IMR-90 (cell line): ENCODE results near the gene RNF113A. TPM values are rescaled to one million over a fixed set of nuclear protein-coding genes. Genes with fewer than 3 reads are reported as not detected.

Experiments
- ATAC-seq: fragments of 200-7000 bp; cut with Tn5 transposase; 2 replicates; pipeline ENCODE4 v1.9.1; 2020; ENCODE audit warnings: low read depth, mild to moderate bottlenecking, moderate library complexity
- BruUV-seq: library from RNA; stranded (reverse); fragments of 400-500 nt; replicated peaks from 2 replicates; lab custom pipeline; 2021; lab: Mats Ljungman, UMichigan
- CTCF ChIA-PET: fragments of 300-600 bp; formaldehyde crosslinking; extraction: SDS; loops from one replicate; lab custom pipeline; 2021; ENCODE audit warnings: antibody characterized with exemption; lab: Yijun Ruan, JAX
- POLR2A ChIA-PET: fragments of 300-600 bp; sonication (Branson Sonifier 250); formaldehyde crosslinking; loops from one replicate; lab custom pipeline; 2022; ENCODE audit warnings: antibody characterized with exemption; ENCODE audit not compliant: unreplicated experiment; lab: Charles Lee
- DNase-seq: peaks from one replicate; pipeline ENCODE4 v3.0.0; 2013
- H2AFZ ChIP-seq: replicated peaks from 2 replicates; pipeline ENCODE3; 2013; ENCODE audit warnings: low read length, mild to moderate bottlenecking; ENCODE audit not compliant: poor library complexity
- H2AK5ac ChIP-seq: 2 replicates; pipeline ENCODE4 v1.6.1; 2013; ENCODE audit warnings: low read depth, low read length, inconsistent platforms
- H2AK9ac ChIP-seq: replicated peaks from 2 replicates; pipeline ENCODE3; 2013; ENCODE audit warnings: mild to moderate bottlenecking, low read depth, low read length, moderate library complexity; ENCODE audit not compliant: poor library complexity
- H2BK120ac ChIP-seq: 2 replicates; pipeline ENCODE4 v1.6.1; 2013; ENCODE audit warnings: low read depth, low read length, inconsistent platforms
- H2BK15ac ChIP-seq: 3 replicates; pipeline ENCODE4 v1.6.1; 2013; ENCODE audit warnings: low read depth, low read length, inconsistent platforms
- H2BK20ac ChIP-seq: 2 replicates; pipeline ENCODE4 v1.6.1; 2013; ENCODE audit warnings: low read depth, mild to moderate bottlenecking, inconsistent platforms, low read length, moderate library complexity
- H2BK5ac ChIP-seq: 2 replicates; pipeline ENCODE4 v1.6.1; 2013; ENCODE audit warnings: mild to moderate bottlenecking, low read depth, low read length, inconsistent platforms; ENCODE audit not compliant: poor library complexity, severe bottlenecking
- H3K14ac ChIP-seq: replicated peaks from 2 replicates; pipeline ENCODE4 v1.6.1; 2013; ENCODE audit warnings: low read depth, low read length, inconsistent platforms
- H3K18ac ChIP-seq: 2 replicates; pipeline ENCODE4 v1.6.1; 2013; ENCODE audit warnings: low read depth, low read length, control low read depth
- H3K23ac ChIP-seq: 2 replicates; pipeline ENCODE4 v1.6.1; 2013; ENCODE audit warnings: low read depth, low read length, inconsistent platforms
- H3K27ac ChIP-seq: 2 replicates; pipeline ENCODE4 v1.5.1; 2013; ENCODE audit warnings: mild to moderate bottlenecking, control low read depth, low read length; ENCODE audit not compliant: insufficient read depth
- H3K27me3 ChIP-seq: 2 replicates; pipeline ENCODE4 v1.6.1; 2013; ENCODE audit warnings: low read length; ENCODE audit not compliant: control insufficient read depth, insufficient read depth
- H3K36me3 ChIP-seq: 2 replicates; pipeline ENCODE4 v1.6.1; 2013; ENCODE audit warnings: low read length, mixed read lengths; ENCODE audit not compliant: control insufficient read depth, insufficient read depth
- H3K4ac ChIP-seq: 2 replicates; pipeline ENCODE4 v1.6.1; 2013; ENCODE audit warnings: low read depth, low read length, inconsistent platforms
- H3K4me1 ChIP-seq: 2 replicates; pipeline ENCODE4 v1.6.1; 2013; ENCODE audit warnings: low read length, mixed read lengths; ENCODE audit not compliant: control insufficient read depth, insufficient read depth
- H3K4me2 ChIP-seq: 2 replicates; pipeline ENCODE4 v1.6.1; 2013; ENCODE audit warnings: low read depth, mild to moderate bottlenecking, control low read depth, low read length, moderate library complexity
- H3K4me3 ChIP-seq: 2 replicates; pipeline ENCODE4 v1.5.1; 2013; ENCODE audit warnings: low read depth, mild to moderate bottlenecking, control low read depth, low read length, moderate library complexity; ENCODE audit not compliant: insufficient read depth
- H3K56ac ChIP-seq: 2 replicates; pipeline ENCODE4 v1.6.1; 2013; ENCODE audit warnings: low read length, inconsistent platforms; ENCODE audit not compliant: insufficient read depth; ENCODE audit errors: extremely low read depth
- H3K79me1 ChIP-seq, 2 experiments: 2 replicates each; pipeline ENCODE4 v1.6.1; 2013; ENCODE audit warnings: low read length in 2 of 2, inconsistent platforms in 1 of 2, low read depth in 1 of 2
- H3K9ac ChIP-seq: 2 replicates; pipeline ENCODE4 v1.6.1; 2013; ENCODE audit warnings: low read depth, low read length, control low read depth
- H3K9me1 ChIP-seq: 2 replicates; pipeline ENCODE4 v1.6.1; 2013; ENCODE audit warnings: low read length, inconsistent platforms; ENCODE audit not compliant: insufficient read depth
- H3K9me3 ChIP-seq: 2 replicates; pipeline ENCODE4 v1.6.1; 2013; ENCODE audit warnings: low read length; ENCODE audit not compliant: control insufficient read depth, insufficient read depth
- H4K20me1 ChIP-seq: 2 replicates; pipeline ENCODE4 v1.6.1; 2013; ENCODE audit warnings: low read length, inconsistent platforms; ENCODE audit not compliant: insufficient read depth
- H4K5ac ChIP-seq: 2 replicates; pipeline ENCODE4 v1.6.1; 2013; ENCODE audit warnings: mild to moderate bottlenecking, low read depth, low read length, control low read depth
- H4K8ac ChIP-seq, 2 experiments: 2 replicates each; pipeline ENCODE4 v1.6.1; 2013; ENCODE audit warnings: low read depth in 2 of 2, low read length in 2 of 2, control low read depth in 1 of 2, inconsistent platforms in 1 of 2
- H4K91ac ChIP-seq: 2 replicates; pipeline ENCODE4 v1.6.1; 2013; ENCODE audit warnings: low read depth, low read length, inconsistent platforms; ENCODE audit not compliant: insufficient read depth
- RAD21 ChIP-seq: IDR thresholded peaks from 2 replicates; pipeline ENCODE4 v1.6.1; 2012; ENCODE audit warnings: low read length, improper control_type of control experiment
- WGBS, 2 experiments: methylation state at CpG; one replicate each; pipeline versions ENCODE4 v1.1.5 to v1.1.7; 2013; ENCODE audit warnings: missing lambda C conversion rate in 2 of 2; ENCODE audit not compliant: insufficient read length in 1 of 2; ENCODE audit errors: extremely low coverage in 2 of 2; 5-methylcytosine and 5-hydroxymethylcytosine counted together
- dilution Hi-C: fragments of 300-500 bp; cut with HindIII; formaldehyde crosslinking; loops from one replicate; pipeline ENCODE4 v1.14.3; 2018; ENCODE audit warnings: low sequenced_read_pairs; ENCODE audit not compliant: unreplicated experiment
- in situ Hi-C: fragments of 300-500 bp; cut with MboI; formaldehyde crosslinking; loops from 3 replicates; pipeline ENCODE4 v1.14.3; 2019; ENCODE audit warnings: low sequenced_read_pairs, inconsistent platforms, mixed read lengths
- intact Hi-C: fragments of 100-400 bp; cut with micrococcal nuclease; formaldehyde crosslinking; loops from 2 replicates; pipeline ENCODE4 v1.10.0; 2022
- polyA plus RNA-seq, 3 experiments: library from polyadenylated mRNA; depleted of rRNA; stranded (reverse); fragments of >200 nt; gene quantifications; 2 replicates each; pipeline ENCODE4 v1.2.3, GENCODE V29; 2012; ENCODE audit warnings: low replicate concordance in 1 of 3
- total RNA-seq: library from RNA; depleted of rRNA; stranded (reverse); fragments of >200 nt; gene quantifications from 2 replicates; pipeline ENCODE4 v1.2.3, GENCODE V29; 2012
- TF ChIP-seq, protein P1 (sequence below): conservative IDR thresholded peaks from 2 replicates; pipeline ENCODE4 v1.5.1; 2012; ENCODE audit warnings: mild to moderate bottlenecking, low read depth, low read length, improper control_type of control experiment

The RNF113A gene
- total and polyA plus RNA-seq, 2 of the 4 experiments (the other 2 are of a cell fraction): 16.5 to 17.0 TPM

- Histone ChIP-seq H2AK9ac (no peak overlapping the region), H2AFZ (peak overlapping the region; percentile 29), H3K4me1 (no peaks in the 10 kb centered on the region), H2BK5ac (no peak overlapping the region), H4K5ac (no peak overlapping the region), H3K4me3 (no peak overlapping the region), H3K9ac (no peak overlapping the region), H3K18ac (no peak overlapping the region), H2BK20ac (no peak overlapping the region), H2BK120ac (no peak overlapping the region), H3K4me2 (no peak overlapping the region), H2AK5ac (no peak overlapping the region), H4K91ac (no peak overlapping the region), H3K56ac (no peak overlapping the region), H4K20me1 (no peaks in the 10 kb centered on the region), H2BK15ac (no peak overlapping the region), H3K23ac (no peak overlapping the region), H3K36me3 (no peaks in the 10 kb centered on the region), H3K27me3 (no peaks in the 10 kb centered on the region), H3K27ac (no peak overlapping the region), H3K79me1 (no peaks in the 10 kb centered on the region), H3K9me1 (no peaks in the 10 kb centered on the region), H3K14ac (no peak overlapping the region), H3K9me3 (no peaks in the 10 kb centered on the region), H4K8ac (no peak overlapping the region), H3K4ac (no peak overlapping the region)
- WGBS, 2 experiments: no CpG with 5 or more reads among the region's 2 CpGs
- BruUV-seq: no TSS peak
- no peak for ATAC-seq
- in situ Hi-C loops: no loop called here
- ChIA-PET POLR2A (no interaction called here), CTCF (interaction anchor here (0.6 to 1.4 kb wide), 2 partner anchors 12 to 88 kb away, joined by 3 to 5 read pairs; no protein-coding TSS in a partner anchor)
- DNase-seq: no peak
- intact Hi-C loops: no loop called here
- TF ChIP-seq, protein P1, sequence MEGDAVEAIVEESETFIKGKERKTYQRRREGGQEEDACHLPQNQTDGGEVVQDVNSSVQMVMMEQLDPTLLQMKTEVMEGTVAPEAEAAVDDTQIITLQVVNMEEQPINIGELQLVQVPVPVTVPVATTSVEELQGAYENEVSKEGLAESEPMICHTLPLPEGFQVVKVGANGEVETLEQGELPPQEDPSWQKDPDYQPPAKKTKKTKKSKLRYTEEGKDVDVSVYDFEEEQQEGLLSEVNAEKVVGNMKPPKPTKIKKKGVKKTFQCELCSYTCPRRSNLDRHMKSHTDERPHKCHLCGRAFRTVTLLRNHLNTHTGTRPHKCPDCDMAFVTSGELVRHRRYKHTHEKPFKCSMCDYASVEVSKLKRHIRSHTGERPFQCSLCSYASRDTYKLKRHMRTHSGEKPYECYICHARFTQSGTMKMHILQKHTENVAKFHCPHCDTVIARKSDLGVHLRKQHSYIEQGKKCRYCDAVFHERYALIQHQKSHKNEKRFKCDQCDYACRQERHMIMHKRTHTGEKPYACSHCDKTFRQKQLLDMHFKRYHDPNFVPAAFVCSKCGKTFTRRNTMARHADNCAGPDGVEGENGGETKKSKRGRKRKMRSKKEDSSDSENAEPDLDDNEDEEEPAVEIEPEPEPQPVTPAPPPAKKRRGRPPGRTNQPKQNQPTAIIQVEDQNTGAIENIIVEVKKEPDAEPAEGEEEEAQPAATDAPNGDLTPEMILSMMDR: no peak
- TF ChIP-seq RAD21: no peak
- dilution Hi-C loops: no loop called here
Observed at GRCh38 chrX:119899125-119899524, 27.6 kb upstream of the RNF113A start.
